ENCODE measurements around the gene LONRF3. TPM values are rescaled to one million over a fixed set of nuclear protein-coding genes. Genes with fewer than 3 reads are reported as not detected.
"Not testable (repeated sequence)": the region's sequence is repeated elsewhere in the genome, so short reads cannot be mapped to it uniquely, and the experiment has no call there.

The LONRF3 gene
- polyA plus RNA-seq, 1 donor = 3.0 TPM

DNA sequence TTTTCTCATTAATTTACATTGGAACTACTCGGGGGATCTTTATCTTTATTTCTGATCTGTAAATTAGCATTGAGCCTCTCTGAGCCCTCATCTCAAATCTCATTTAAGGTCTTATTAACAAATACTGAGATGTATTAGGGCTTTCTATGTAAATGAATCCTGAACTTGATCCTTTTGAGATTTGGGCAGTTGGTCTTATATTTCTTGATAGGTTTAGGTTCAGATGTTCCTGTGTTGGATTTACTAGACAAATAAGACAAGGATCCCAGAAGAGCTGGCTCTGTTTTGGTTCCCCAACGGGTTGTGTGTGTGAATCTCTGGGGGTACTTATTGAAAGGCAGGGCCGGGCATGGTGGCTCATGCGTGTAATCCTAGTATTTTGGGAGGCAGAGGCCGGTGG is 36.1 kb downstream of the LONRF3 start:
- no peak overlapping the region for H3K27ac ChIP-seq (ENCODE audit: low read length)
- peaks cover 2% of the 10 kb centered on the region for H3K36me3 ChIP-seq (ENCODE audit: control insufficient read depth, insufficient read depth, low read length)
- no peaks in the 10 kb centered on the region for H3K4me1 ChIP-seq (ENCODE audit: control insufficient read depth, insufficient read depth, low read length)
- H3K27me3 ChIP-seq (ENCODE audit: control insufficient read depth, insufficient read depth, low read length) = no peaks in the 10 kb centered on the region
- H3K9me3 ChIP-seq (ENCODE audit: control insufficient read depth, low read depth, low read length) = no peaks in the 10 kb centered on the region
- WGBS (ENCODE audit: insufficient coverage, low lambda C conversion rate) = no CpG with 5 or more reads among the region's 5 CpGs
- H3K4me3 ChIP-seq (ENCODE audit: low read length) = no peak overlapping the region
- no peak for DNase-seq

- Histone ChIP-seq H3K27me3 (ENCODE audit: control insufficient read depth, insufficient read depth, low read length) (no peaks in the 10 kb centered on the region), H3K9me3 (ENCODE audit: control insufficient read depth, low read depth, low read length) (no peaks in the 10 kb centered on the region), H3K36me3 (ENCODE audit: control insufficient read depth, insufficient read depth, low read length) (peaks cover 2% of the 10 kb centered on the region), H3K27ac (ENCODE audit: low read length) (no peak overlapping the region), H3K4me3 (ENCODE audit: low read length) (no peak overlapping the region), H3K4me1 (ENCODE audit: control insufficient read depth, insufficient read depth, low read length) (no peaks in the 10 kb centered on the region)
- no peak for DNase-seq
- no CpG with 5 or more reads among the region's 3 CpGs for WGBS (ENCODE audit: insufficient coverage, low lambda C conversion rate)
Observed at GRCh38 chrX:119013164-119013563, 38.7 kb downstream of the LONRF3 start.

- no peak overlapping the region for H3K4me3 ChIP-seq (ENCODE audit: low read length)
- H3K27ac ChIP-seq (ENCODE audit: low read length) = no peak overlapping the region
- peaks cover 2% of the 10 kb centered on the region for H3K36me3 ChIP-seq (ENCODE audit: control insufficient read depth, insufficient read depth, low read length)
Observed at GRCh38 chrX:119015407-119016237, 41.2 kb downstream of the LONRF3 start.

GRCh38 chrX:119017077-119017476 is 42.7 kb downstream of the LONRF3 start:
- H3K27ac ChIP-seq (ENCODE audit: low read length) = no peak overlapping the region
- no peaks in the 10 kb centered on the region for H3K9me3 ChIP-seq (ENCODE audit: control insufficient read depth, low read depth, low read length)
- H3K4me3 ChIP-seq (ENCODE audit: low read length) = no peak overlapping the region
- no CpG with 5 or more reads among the region's 1 CpG for WGBS (ENCODE audit: insufficient coverage, low lambda C conversion rate)
- H3K27me3 ChIP-seq (ENCODE audit: control insufficient read depth, insufficient read depth, low read length) = no peaks in the 10 kb centered on the region
- no peaks in the 10 kb centered on the region for H3K4me1 ChIP-seq (ENCODE audit: control insufficient read depth, insufficient read depth, low read length)
- no peak for DNase-seq
- H3K36me3 ChIP-seq (ENCODE audit: control insufficient read depth, insufficient read depth, low read length) = peaks cover 2% of the 10 kb centered on the region

More at GRCh38 chrX:119015407-119016237, 41.2 kb downstream of the LONRF3 start:
- no peaks in the 10 kb centered on the region for H3K9me3 ChIP-seq (ENCODE audit: control insufficient read depth, low read depth, low read length)
- DNase-seq = no peak
- no peaks in the 10 kb centered on the region for H3K4me1 ChIP-seq (ENCODE audit: control insufficient read depth, insufficient read depth, low read length)
- H3K27me3 ChIP-seq (ENCODE audit: control insufficient read depth, insufficient read depth, low read length) = no peaks in the 10 kb centered on the region
- no CpG with 5 or more reads among the region's 7 CpGs for WGBS (ENCODE audit: insufficient coverage, low lambda C conversion rate)

GRCh38 chrX:119025900-119026299 is 51.5 kb downstream of the LONRF3 start:
- no peaks in the 10 kb centered on the region for H3K36me3 ChIP-seq (ENCODE audit: control insufficient read depth, insufficient read depth, low read length)
- no peaks in the 10 kb centered on the region for H3K4me1 ChIP-seq (ENCODE audit: control insufficient read depth, insufficient read depth, low read length)
- no peaks in the 10 kb centered on the region for H3K27me3 ChIP-seq (ENCODE audit: control insufficient read depth, insufficient read depth, low read length)
- DNase-seq = no peak
- no peak overlapping the region for H3K4me3 ChIP-seq (ENCODE audit: low read length)
- no peak overlapping the region for H3K27ac ChIP-seq (ENCODE audit: low read length)
- H3K9me3 ChIP-seq (ENCODE audit: control insufficient read depth, low read depth, low read length) = no peaks in the 10 kb centered on the region
- WGBS (ENCODE audit: insufficient coverage, low lambda C conversion rate) = no CpG with 5 or more reads among the region's 5 CpGs

GRCh38 chrX:119026344-119026743 is 51.9 kb downstream of the LONRF3 start:
- H3K36me3 ChIP-seq (ENCODE audit: control insufficient read depth, insufficient read depth, low read length); H3K9me3 ChIP-seq (ENCODE audit: control insufficient read depth, low read depth, low read length); H3K27me3 ChIP-seq (ENCODE audit: control insufficient read depth, insufficient read depth, low read length); H3K4me1 ChIP-seq (ENCODE audit: control insufficient read depth, insufficient read depth, low read length); H3K27ac ChIP-seq (ENCODE audit: low read length); DNase-seq; H3K4me3 ChIP-seq (ENCODE audit: low read length): not testable (repeated sequence)
- WGBS (ENCODE audit: insufficient coverage, low lambda C conversion rate) = no CpG with 5 or more reads among the region's 2 CpGs

- H3K4me1 ChIP-seq (ENCODE audit: control insufficient read depth, insufficient read depth, low read length); H3K27me3 ChIP-seq (ENCODE audit: control insufficient read depth, insufficient read depth, low read length); H3K4me3 ChIP-seq (ENCODE audit: low read length); H3K27ac ChIP-seq (ENCODE audit: low read length); DNase-seq; H3K36me3 ChIP-seq (ENCODE audit: control insufficient read depth, insufficient read depth, low read length); H3K9me3 ChIP-seq (ENCODE audit: control insufficient read depth, low read depth, low read length): not testable (repeated sequence)
- WGBS (ENCODE audit: insufficient coverage, low lambda C conversion rate) = no CpG with 5 or more reads among the region's 28 CpGs
Observed at GRCh38 chrX:119027960-119028732, 53.7 kb downstream of the LONRF3 start.

DNA sequence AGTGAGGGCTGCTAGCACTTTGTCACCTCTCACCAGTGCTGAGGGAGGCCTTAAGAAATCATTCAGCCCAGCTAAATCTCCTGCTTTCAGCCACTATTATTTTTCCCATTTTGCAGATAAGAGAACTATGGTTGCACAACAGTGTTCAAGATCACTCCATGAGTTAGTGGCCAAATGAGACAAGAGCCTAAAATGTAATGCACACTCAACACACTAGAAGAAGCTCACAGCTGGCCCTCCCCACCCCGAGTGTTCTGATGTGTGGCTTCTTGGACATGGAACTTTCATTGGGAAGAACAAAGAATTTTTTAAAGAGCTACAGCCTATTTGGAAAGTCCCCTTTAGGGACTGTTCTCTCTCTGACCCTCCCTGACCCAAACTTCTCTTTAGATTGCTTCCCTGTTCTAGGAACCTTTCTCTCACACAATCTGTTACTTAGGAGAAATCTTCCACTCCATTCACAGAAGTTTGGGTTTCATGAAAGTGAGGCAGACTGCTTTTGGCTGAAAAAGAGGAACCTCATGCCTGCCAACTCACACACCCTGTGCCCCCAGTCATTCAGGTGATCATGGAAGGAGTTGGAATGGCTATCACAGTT is 54.4 kb downstream of the LONRF3 start:
- no peaks in the 10 kb centered on the region for H3K27me3 ChIP-seq (ENCODE audit: control insufficient read depth, insufficient read depth, low read length)
- H3K9me3 ChIP-seq (ENCODE audit: control insufficient read depth, low read depth, low read length) = no peaks in the 10 kb centered on the region
- WGBS (ENCODE audit: insufficient coverage, low lambda C conversion rate) = no CpG with 5 or more reads among the region's 1 CpG
- no peak overlapping the region for H3K27ac ChIP-seq (ENCODE audit: low read length)
- DNase-seq = no peak
- no peak overlapping the region for H3K4me3 ChIP-seq (ENCODE audit: low read length)
- H3K36me3 ChIP-seq (ENCODE audit: control insufficient read depth, insufficient read depth, low read length) = no peaks in the 10 kb centered on the region
- H3K4me1 ChIP-seq (ENCODE audit: control insufficient read depth, insufficient read depth, low read length) = no peaks in the 10 kb centered on the region

GRCh38 chrX:119029656-119030055 is 55.2 kb downstream of the LONRF3 start:
- no CpG with 5 or more reads among the region's 10 CpGs for WGBS (ENCODE audit: insufficient coverage, low lambda C conversion rate)
- H3K4me1 ChIP-seq (ENCODE audit: control insufficient read depth, insufficient read depth, low read length); H3K36me3 ChIP-seq (ENCODE audit: control insufficient read depth, insufficient read depth, low read length); H3K27me3 ChIP-seq (ENCODE audit: control insufficient read depth, insufficient read depth, low read length); H3K4me3 ChIP-seq (ENCODE audit: low read length); H3K27ac ChIP-seq (ENCODE audit: low read length); DNase-seq; H3K9me3 ChIP-seq (ENCODE audit: control insufficient read depth, low read depth, low read length): not testable (repeated sequence)

DNA sequence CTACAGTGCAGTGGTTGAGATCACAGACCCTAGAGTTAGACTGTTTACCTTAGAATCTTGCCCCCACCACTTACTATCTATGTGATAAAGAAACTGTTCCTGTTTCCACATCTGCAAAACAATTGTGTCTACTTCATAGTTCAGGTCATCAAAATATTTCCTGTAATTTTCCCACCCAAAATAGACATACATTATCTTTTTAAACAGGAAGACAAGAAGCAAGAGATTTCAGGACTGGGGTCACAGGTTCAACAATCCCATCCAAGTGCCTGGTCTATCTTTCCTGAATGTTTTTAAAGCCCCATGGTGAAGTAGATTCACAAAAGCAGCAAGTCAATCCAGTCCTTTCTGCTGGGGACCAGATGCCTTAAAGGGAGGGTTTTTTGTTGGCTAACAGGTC is 56.6 kb downstream of the LONRF3 start:
- no peak overlapping the region for H3K27ac ChIP-seq (ENCODE audit: low read length)
- no peaks in the 10 kb centered on the region for H3K27me3 ChIP-seq (ENCODE audit: control insufficient read depth, insufficient read depth, low read length)
- DNase-seq = no peak
- no peaks in the 10 kb centered on the region for H3K36me3 ChIP-seq (ENCODE audit: control insufficient read depth, insufficient read depth, low read length)
- H3K9me3 ChIP-seq (ENCODE audit: control insufficient read depth, low read depth, low read length) = no peaks in the 10 kb centered on the region
- no peak overlapping the region for H3K4me3 ChIP-seq (ENCODE audit: low read length)
- H3K4me1 ChIP-seq (ENCODE audit: control insufficient read depth, insufficient read depth, low read length) = no peaks in the 10 kb centered on the region
